Mesodermal cell (in vitro differentiated cells): ENCODE data around the gene LTN1. TPM values are rescaled to one million over a fixed set of nuclear protein-coding genes. Genes with fewer than 3 reads are reported as not detected.
A peak's percentile ranks its signal among the peaks of the same experiment; 100 is the strongest.

Experiments
- H3K27ac ChIP-seq: 2 replicates; pipeline ENCODE4 v1.7.0; 2013; ENCODE audit warnings: mild to moderate bottlenecking, low read depth, low read length, moderate library complexity; ENCODE audit not compliant: severe bottlenecking
- H3K36me3 ChIP-seq: 2 replicates; pipeline ENCODE4 v1.7.1; 2013; ENCODE audit warnings: mild to moderate bottlenecking, low read length, moderate library complexity; ENCODE audit not compliant: control insufficient read depth, insufficient read depth
- H3K4me1 ChIP-seq: one replicate; pipeline ENCODE4 v1.7.1; 2013; ENCODE audit warnings: mild to moderate bottlenecking, low read length; ENCODE audit not compliant: insufficient read depth, control insufficient read depth, poor library complexity, severe bottlenecking
- H3K4me3 ChIP-seq: 2 replicates; pipeline ENCODE4 v1.7.0; 2013; ENCODE audit warnings: low read length, control low read depth, mild to moderate bottlenecking; ENCODE audit not compliant: insufficient read depth, poor library complexity, severe bottlenecking; ENCODE audit errors: extremely low read depth
- H3K9me3 ChIP-seq: 2 replicates; pipeline ENCODE4 v1.7.1; 2013; ENCODE audit warnings: mild to moderate bottlenecking, low read length, moderate library complexity; ENCODE audit not compliant: control insufficient read depth
- WGBS, 2 experiments: methylation state at CpG; one replicate each; pipeline ENCODE4 v1.1.5; 2013; ENCODE audit warnings: missing lambda C conversion rate in 2 of 2; ENCODE audit not compliant: insufficient coverage in 2 of 2; 5-methylcytosine and 5-hydroxymethylcytosine counted together
- polyA plus RNA-seq, 2 experiments: library from polyadenylated mRNA; stranded (reverse); fragments of 50-300 nt; gene quantifications; one replicate each; pipeline ENCODE4 v1.2.3, GENCODE V29; 2013

Gene LTN1, protein sequence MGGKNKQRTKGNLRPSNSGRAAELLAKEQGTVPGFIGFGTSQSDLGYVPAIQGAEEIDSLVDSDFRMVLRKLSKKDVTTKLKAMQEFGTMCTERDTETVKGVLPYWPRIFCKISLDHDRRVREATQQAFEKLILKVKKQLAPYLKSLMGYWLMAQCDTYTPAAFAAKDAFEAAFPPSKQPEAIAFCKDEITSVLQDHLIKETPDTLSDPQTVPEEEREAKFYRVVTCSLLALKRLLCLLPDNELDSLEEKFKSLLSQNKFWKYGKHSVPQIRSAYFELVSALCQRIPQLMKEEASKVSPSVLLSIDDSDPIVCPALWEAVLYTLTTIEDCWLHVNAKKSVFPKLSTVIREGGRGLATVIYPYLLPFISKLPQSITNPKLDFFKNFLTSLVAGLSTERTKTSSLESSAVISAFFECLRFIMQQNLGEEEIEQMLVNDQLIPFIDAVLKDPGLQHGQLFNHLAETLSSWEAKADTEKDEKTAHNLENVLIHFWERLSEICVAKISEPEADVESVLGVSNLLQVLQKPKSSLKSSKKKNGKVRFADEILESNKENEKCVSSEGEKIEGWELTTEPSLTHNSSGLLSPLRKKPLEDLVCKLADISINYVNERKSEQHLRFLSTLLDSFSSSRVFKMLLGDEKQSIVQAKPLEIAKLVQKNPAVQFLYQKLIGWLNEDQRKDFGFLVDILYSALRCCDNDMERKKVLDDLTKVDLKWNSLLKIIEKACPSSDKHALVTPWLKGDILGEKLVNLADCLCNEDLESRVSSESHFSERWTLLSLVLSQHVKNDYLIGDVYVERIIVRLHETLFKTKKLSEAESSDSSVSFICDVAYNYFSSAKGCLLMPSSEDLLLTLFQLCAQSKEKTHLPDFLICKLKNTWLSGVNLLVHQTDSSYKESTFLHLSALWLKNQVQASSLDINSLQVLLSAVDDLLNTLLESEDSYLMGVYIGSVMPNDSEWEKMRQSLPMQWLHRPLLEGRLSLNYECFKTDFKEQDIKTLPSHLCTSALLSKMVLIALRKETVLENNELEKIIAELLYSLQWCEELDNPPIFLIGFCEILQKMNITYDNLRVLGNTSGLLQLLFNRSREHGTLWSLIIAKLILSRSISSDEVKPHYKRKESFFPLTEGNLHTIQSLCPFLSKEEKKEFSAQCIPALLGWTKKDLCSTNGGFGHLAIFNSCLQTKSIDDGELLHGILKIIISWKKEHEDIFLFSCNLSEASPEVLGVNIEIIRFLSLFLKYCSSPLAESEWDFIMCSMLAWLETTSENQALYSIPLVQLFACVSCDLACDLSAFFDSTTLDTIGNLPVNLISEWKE (N-terminal part only)
- polyA plus RNA-seq (2013, experiment 1 of 2) = 20.8 TPM
- polyA plus RNA-seq (2013, experiment 2 of 2) = 21.9 TPM

DNA sequence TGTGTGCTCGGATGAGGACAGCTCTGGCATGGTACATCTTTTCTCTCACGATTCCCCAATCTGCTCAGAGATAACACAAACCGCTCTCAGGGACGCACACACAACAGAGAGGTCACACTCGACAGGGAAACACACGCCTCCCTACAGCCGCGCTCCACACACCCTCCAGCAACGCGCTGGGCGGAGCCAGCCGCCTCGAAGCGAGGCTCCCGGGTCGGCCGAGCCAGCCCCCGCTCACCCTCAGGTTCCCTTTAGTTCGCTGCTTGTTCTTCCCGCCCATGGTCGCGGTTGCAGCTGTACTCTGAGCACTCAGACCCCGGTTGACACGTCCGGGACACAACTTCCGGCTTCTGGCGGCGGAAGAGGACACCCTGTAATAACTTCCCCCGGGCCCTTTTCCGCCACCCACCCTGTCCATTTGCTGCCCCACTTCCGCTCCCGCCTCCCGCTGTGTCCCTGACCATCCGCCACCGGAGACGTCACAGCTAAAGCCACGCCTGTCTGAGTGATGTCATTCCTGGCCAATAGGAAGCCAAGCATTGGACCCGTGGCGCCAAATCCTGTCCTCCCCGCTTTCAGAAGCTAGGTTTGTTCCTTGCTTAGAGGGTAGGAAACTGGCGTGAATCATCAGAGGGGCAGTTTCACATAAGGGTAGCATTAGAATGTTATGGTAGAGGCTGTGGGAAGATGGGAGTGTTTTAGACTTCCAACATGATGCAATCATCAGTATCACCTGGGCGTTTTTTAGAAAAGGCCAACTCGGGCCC lies at the start of gene LTN1:
TSS of gene LTN1 (minus strand) at position 352 of the 767 bp plus-strand sequence. CDS start at position 280, 72 bp downstream.
- Histone ChIP-seq H3K4me3 (peak within 1 kb of the TSS; percentile 88), H3K4me1 (peaks cover 20% of the 10 kb centered on the region), H3K36me3 (no peaks in the 10 kb centered on the region), H3K9me3 (no peaks in the 10 kb centered on the region), H3K27ac (peak within 1 kb of the TSS; percentile 91)
- 0% methylated on average over 32 to 37 of the region's 43 CpGs for WGBS, 2 experiments

DNA sequence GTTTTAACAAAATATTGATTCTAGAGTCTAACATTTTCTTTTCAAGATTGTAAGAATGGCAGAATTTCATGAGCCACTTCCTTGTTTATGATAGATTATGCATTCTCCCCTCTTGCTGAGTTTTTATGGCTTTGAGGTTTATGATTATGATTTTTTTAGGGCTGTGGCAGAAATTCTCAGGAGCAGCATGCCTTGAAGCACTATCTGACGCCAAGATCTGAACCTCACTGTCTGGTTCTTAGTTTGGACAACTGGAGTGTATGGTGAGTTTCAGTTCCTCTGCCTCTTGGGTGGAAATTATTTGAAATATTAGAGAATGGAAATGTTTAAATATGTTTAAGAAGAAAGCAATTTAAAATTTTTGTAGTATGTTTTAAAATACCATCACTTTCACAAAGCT lies 42.0 kb upstream of the LTN1 start:
- H3K27ac ChIP-seq = no peak overlapping the region
- H3K36me3 ChIP-seq = peaks cover 62% of the 10 kb centered on the region
- no peak overlapping the region for H3K4me3 ChIP-seq
- H3K9me3 ChIP-seq = no peaks in the 10 kb centered on the region
- no peaks in the 10 kb centered on the region for H3K4me1 ChIP-seq
- WGBS, 2 experiments = 100% methylated on average over 1 of the region's 1 CpG; no CpG with 5 or more reads in 1 of the 2 experiments

DNA sequence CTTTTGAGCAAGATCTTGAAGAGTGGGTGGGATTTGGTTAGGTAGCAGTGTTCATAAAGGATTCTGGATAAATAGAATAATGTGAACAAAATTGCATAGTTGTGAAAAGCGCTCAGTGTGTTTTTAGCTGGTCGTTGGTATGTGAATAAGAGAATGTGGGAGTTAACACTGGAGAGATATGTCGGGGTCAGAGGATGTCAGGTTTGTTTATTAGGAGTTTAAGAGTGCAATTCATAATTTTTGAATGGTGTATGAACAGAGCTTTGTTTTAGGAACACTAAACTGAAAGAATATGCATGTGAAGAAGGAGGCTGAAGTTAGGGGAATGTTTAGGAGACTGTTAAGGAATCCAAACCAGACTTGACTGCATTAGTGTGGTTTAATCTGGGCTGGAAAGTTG lies 41.2 kb upstream of the LTN1 start:
- 94 to 95% methylated on average over 3 of the region's 3 CpGs for WGBS, 2 experiments
- Histone ChIP-seq H3K36me3 (peaks cover 61% of the 10 kb centered on the region), H3K4me3 (no peak overlapping the region), H3K4me1 (no peaks in the 10 kb centered on the region), H3K9me3 (no peaks in the 10 kb centered on the region), H3K27ac (no peak overlapping the region)

DNA sequence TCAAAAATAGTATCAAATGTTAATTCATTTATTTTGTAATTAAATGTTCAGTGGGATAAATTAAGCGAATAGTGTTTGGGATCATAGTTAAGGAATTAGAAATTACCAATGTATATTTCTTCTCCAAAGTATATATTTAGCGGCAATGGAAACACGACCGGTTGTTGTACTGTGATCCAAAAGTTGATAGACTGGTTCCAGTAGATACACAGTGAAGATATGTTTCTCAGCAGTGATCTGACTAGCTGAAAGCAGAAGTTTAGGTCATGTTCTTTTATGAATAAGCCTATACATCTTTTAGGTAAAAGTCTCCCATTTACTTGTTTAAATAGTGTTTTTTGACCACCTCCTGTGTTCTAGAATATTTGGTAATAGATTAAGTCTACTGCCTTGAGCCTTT lies 40.6 kb upstream of the LTN1 start:
- no CpG with 5 or more reads among the region's 4 CpGs for WGBS, 2 experiments
- no peaks in the 10 kb centered on the region for H3K4me1 ChIP-seq
- peaks cover 62% of the 10 kb centered on the region for H3K36me3 ChIP-seq
- H3K4me3 ChIP-seq = no peak overlapping the region
- no peaks in the 10 kb centered on the region for H3K9me3 ChIP-seq
- H3K27ac ChIP-seq = no peak overlapping the region

DNA sequence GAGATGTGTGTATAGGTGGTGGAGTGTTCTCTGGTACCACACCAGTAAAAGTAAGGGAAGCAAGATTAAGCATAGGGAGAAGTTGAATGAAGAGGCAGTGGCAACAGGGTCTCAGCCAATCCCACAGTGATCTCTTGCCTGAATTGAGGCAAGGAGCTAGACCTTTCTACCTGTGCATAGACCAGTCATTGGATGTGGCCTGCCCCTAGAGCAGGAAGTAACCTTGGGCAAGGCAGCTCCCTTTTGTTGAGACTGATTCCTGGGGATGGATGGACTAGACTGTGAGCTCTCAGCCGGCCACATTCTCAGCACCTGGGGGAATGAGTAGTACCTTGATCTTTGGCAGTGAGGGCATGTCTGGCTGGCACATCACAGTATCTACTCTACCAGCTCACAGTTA lies 38.2 kb upstream of the LTN1 start:
- WGBS, 2 experiments = no CpG with 5 or more reads among the region's 1 CpG
- H3K9me3 ChIP-seq = no peaks in the 10 kb centered on the region
- no peaks in the 10 kb centered on the region for H3K4me1 ChIP-seq
- H3K27ac ChIP-seq = no peak overlapping the region
- no peak overlapping the region for H3K4me3 ChIP-seq
- H3K36me3 ChIP-seq = peaks cover 43% of the 10 kb centered on the region

DNA sequence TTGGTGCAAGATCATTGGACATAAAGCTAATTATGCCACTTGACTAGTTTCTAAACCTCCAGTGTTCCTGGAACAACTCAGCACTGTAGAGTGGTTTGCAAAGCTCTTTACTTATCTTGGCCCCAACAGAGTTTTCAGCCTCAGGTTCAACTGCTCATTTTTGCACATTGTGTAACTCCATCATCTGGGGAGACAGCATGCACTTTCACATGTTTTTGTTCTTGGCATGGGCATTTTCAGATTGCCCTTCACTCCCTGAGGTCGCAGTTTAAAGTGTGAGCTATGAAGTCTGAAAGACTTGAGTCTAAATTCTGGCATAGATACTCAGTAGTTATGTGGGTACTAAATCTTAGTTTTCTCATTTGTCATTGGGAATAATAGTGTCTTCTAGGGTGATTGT lies 36.8 kb upstream of the LTN1 start:
- WGBS, 2 experiments = 100% methylated on average over 1 of the region's 1 CpG; no CpG with 5 or more reads in 1 of the 2 experiments
- Histone ChIP-seq H3K9me3 (no peaks in the 10 kb centered on the region), H3K27ac (no peak overlapping the region), H3K36me3 (peaks cover 32% of the 10 kb centered on the region), H3K4me3 (no peak overlapping the region), H3K4me1 (peaks cover 4% of the 10 kb centered on the region)

DNA sequence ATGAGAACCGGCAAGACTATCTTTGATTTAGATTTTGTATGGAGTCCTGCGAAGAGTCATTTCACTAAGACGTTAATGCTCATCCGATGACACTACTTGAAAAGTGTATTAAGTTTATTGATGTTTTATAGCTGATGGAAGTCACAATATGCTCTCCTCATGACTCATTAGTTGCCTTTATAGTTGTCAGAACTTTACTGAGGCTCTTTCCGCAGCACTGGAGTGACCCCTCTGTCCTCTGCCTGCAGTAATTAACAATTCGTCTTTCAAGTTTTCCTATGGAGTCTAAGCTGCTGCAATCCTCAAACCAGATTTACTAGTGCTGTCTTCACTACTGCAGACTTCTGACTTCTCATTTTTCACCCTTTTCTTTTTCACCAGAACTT lies 32.6 kb upstream of the LTN1 start:
- no peaks in the 10 kb centered on the region for H3K9me3 ChIP-seq
- peak overlapping the region; percentile 98 for H3K27ac ChIP-seq
- peak overlapping the region; percentile 79 for H3K4me3 ChIP-seq
- peaks cover 8% of the 10 kb centered on the region for H3K36me3 ChIP-seq
- WGBS, 2 experiments = 6 to 11% methylated on average over 3 to 6 of the region's 6 CpGs
- H3K4me1 ChIP-seq = peaks cover 4% of the 10 kb centered on the region

DNA sequence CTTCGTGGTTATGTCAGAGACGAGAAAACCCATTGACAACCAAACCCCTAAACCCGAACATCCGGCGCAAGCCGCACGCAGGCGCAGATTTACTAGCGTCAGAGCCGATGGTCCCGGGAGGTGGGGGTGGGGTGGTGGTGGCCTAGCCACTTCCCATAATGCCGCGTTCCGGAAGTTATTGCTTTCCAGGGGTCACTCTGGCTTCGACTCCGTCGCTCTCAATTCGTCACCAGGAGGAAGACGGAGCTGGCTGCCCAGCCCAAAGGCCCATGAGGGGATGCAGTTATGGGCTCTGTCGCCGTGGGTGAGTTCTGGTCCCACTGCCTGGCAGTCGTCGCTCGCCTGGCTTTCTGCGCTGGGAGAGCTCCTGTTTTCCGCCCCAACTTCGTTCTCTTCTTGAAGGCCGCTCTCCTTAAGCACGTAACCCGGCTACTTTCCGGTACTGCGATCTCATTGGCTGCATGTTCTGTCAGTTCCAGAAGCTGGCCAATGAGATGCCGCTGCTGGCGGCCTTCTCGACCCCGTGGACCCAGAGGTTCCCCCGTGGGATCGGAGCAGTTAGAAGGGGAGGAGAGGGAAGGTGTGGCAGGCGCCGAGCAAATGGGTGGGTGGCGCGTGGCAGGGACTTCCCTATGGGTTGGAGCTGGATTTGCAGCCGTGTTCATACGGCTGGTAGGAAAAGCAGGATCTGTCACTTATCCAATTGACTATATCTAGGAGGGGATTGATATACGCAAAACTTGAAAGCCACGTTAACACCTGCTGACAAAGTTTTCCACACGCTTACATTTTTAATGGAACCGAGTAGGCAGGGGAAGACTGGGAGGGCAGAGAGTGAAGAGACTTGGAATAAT lies 32.0 kb upstream of the LTN1 start, which contains the start of gene USP16:
TSS of gene USP16 (plus strand) at position 195 of the 854 bp plus-strand sequence. CDS start 3,246 bp downstream, outside the sequence.
- H3K4me1 ChIP-seq = peaks cover 4% of the 10 kb centered on the region
- 0% methylated on average over 27 to 34 of the region's 48 CpGs for WGBS, 2 experiments
- H3K9me3 ChIP-seq = no peaks in the 10 kb centered on the region
- peak within 1 kb of the TSS; percentile 98 for H3K27ac ChIP-seq
- peaks cover 8% of the 10 kb centered on the region for H3K36me3 ChIP-seq
- H3K4me3 ChIP-seq = peak within 1 kb of the TSS; percentile 79

DNA sequence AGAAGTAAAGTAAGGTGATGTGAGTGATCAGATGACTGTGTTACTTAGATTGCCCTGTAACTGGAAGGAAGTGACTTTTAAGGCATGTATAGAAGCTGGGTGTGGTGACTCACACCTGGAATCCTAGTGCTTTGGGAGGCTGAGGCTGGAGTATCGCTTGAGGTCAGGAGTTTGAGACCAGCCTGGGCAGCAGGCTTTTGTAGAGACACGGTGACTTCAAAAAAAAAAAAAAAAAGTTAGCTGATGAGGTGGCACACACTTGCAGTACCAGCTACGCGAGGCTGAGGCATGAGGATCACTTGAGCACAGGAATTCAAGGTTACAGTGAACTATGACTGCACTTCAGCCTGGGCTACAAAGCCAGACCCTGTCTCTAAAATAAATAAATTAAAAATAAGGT lies 29.5 kb upstream of the LTN1 start:
- Histone ChIP-seq H3K4me1 (peaks cover 4% of the 10 kb centered on the region), H3K4me3 (no peak overlapping the region), H3K27ac (no peak overlapping the region), H3K9me3 (no peaks in the 10 kb centered on the region), H3K36me3 (no peaks in the 10 kb centered on the region)
- 93 to 94% methylated on average over 3 to 4 of the region's 4 CpGs for WGBS, 2 experiments
